Fibroblast of skin of scalp (primary cell): ENCODE measurements around the gene UGT1A9.

Experiments used
- DNase-seq: peaks from one replicate; pipeline ENCODE4 v3.0.0-alpha.2; 2013

The UGT1A9 gene

GRCh38 chr2:233817995-233818638, 146.4 kb downstream of the UGT1A9 start:
- no peak for DNase-seq

GRCh38 chr2:233818639-233819621, 147.2 kb downstream of the UGT1A9 start:
- DNase-seq: no peak

GRCh38 chr2:233819884-233820773, 148.4 kb downstream of the UGT1A9 start:
- DNase-seq: no peak

- no peak for DNase-seq
Observed at GRCh38 chr2:233820774-233821105, 149.0 kb downstream of the UGT1A9 start.

GRCh38 chr2:233821196-233821595, 149.5 kb downstream of the UGT1A9 start:
- DNase-seq: no peak

- DNase-seq: no peak
Observed at GRCh38 chr2:233821709-233822100, 150.0 kb downstream of the UGT1A9 start.

GRCh38 chr2:233822101-233822771, 150.5 kb downstream of the UGT1A9 start:
- DNase-seq: no peak
